GM21423 (cell line): ENCODE measurements around the gene SMAD7.
"Not testable (repeated sequence)": the region's sequence is repeated elsewhere in the genome, so short reads cannot be mapped to it uniquely, and the experiment has no call there.

Experiments used
- ATAC-seq: cut with Tn5 transposase; IDR thresholded peaks from one replicate; pipeline ENCODE4 v1.9.1; 2021; ENCODE audit warnings: mild to moderate bottlenecking, moderate library complexity; ENCODE audit not compliant: unreplicated experiment

The SMAD7 gene

GRCh38 chr18:48882379-48882778 is 68.4 kb downstream of the SMAD7 start:
- ATAC-seq, result no peak

GRCh38 chr18:48880931-48881330 is 69.8 kb downstream of the SMAD7 start:
- no peak for ATAC-seq

- ATAC-seq, result no peak
These were observed 71.7 kb downstream of the SMAD7 start for GRCh38 chr18:48879008-48879431.

- ATAC-seq, result no peak
These were observed 72.3 kb downstream of the SMAD7 start for GRCh38 chr18:48878471-48878870.

- no peak for ATAC-seq
These were observed 72.8 kb downstream of the SMAD7 start for GRCh38 chr18:48877941-48878340.

GRCh38 chr18:48876590-48876989 is 74.2 kb downstream of the SMAD7 start:
- ATAC-seq, result no peak

GRCh38 chr18:48875942-48876511 is 74.7 kb downstream of the SMAD7 start:
- no peak for ATAC-seq

GRCh38 chr18:48875314-48875941 is 75.3 kb downstream of the SMAD7 start:
- ATAC-seq, result no peak

GRCh38 chr18:48874701-48875162 is 76.0 kb downstream of the SMAD7 start:
- no peak for ATAC-seq

- no peak for ATAC-seq
These were observed 76.5 kb downstream of the SMAD7 start for GRCh38 chr18:48874233-48874632.

- no peak for ATAC-seq
These were observed 78.3 kb downstream of the SMAD7 start for GRCh38 chr18:48872234-48873145.

GRCh38 chr18:48871391-48872166 is 79.2 kb downstream of the SMAD7 start:
- ATAC-seq, result no peak

GRCh38 chr18:48870926-48871325 is 79.8 kb downstream of the SMAD7 start:
- ATAC-seq, result not testable (repeated sequence)
